GM23338 (cell line): ENCODE data around the gene AKT2.

Source experiments
- EZH2 ChIP-seq: fragments of 200-600 bp; sonication (generic); IDR thresholded peaks from one replicate; pipeline ENCODE4 v1.8.0; 2017; ENCODE audit warnings: antibody characterized with exemption, mild to moderate bottlenecking, low read depth; ENCODE audit not compliant: unreplicated experiment
- EZH2phosphoT487 ChIP-seq: fragments of 200-600 bp; sonication (generic); IDR thresholded peaks from one replicate; pipeline ENCODE4 v1.8.1; 2018; ENCODE audit warnings: antibody characterized with exemption; ENCODE audit not compliant: unreplicated experiment
- JUNB ChIP-seq: IDR thresholded peaks from one replicate; pipeline ENCODE4 v1.6.1; 2016; ENCODE audit warnings: antibody characterized with exemption; ENCODE audit not compliant: unreplicated experiment
- POLR2AphosphoS5 ChIP-seq: IDR thresholded peaks from 2 replicates; pipeline ENCODE4 v1.6.1; 2016; ENCODE audit warnings: antibody characterized with exemption, low read depth
- ZNF114 ChIP-seq: fragments of 250-450 bp; sonication (Bioruptor Pico); IDR thresholded peaks from 2 replicates; pipeline ENCODE4 v1.5.0; 2020; ENCODE audit warnings: mild to moderate bottlenecking, moderate library complexity
- TF ChIP-seq, protein P1 (sequence below), 2 experiments: fragments of 200-600 bp in 1 of 2; sonication (generic) in 1 of 2; conservative IDR thresholded peaks; 2 replicates each; pipeline versions ENCODE4 v1.5.1 to v1.6.1; 2016 to 2017; ENCODE audit warnings: antibody characterized with exemption in 2 of 2, low read depth in 2 of 2, mild to moderate bottlenecking in 2 of 2, moderate library complexity in 1 of 2

DNA sequence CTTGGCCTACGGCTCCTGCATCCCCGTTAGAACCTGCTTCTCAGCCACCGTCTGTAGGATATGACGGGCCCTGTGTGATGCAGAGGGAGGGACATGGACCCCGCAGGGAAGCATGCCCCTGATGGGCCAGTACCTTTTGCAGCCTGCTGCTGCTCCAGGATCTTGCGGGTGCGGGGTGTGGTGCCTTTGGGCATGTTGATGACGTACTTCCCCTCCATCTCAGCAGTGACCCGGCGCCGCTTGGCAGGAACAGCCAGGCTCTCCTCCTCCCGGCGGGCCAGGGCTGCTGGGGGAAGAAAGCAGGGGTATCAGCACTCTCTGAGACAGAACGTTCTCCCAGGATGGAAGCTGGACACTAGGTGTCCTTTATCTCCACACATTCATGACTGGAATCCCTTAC lies 41.1 kb upstream of the AKT2 start:
- TF ChIP-seq, protein P1, sequence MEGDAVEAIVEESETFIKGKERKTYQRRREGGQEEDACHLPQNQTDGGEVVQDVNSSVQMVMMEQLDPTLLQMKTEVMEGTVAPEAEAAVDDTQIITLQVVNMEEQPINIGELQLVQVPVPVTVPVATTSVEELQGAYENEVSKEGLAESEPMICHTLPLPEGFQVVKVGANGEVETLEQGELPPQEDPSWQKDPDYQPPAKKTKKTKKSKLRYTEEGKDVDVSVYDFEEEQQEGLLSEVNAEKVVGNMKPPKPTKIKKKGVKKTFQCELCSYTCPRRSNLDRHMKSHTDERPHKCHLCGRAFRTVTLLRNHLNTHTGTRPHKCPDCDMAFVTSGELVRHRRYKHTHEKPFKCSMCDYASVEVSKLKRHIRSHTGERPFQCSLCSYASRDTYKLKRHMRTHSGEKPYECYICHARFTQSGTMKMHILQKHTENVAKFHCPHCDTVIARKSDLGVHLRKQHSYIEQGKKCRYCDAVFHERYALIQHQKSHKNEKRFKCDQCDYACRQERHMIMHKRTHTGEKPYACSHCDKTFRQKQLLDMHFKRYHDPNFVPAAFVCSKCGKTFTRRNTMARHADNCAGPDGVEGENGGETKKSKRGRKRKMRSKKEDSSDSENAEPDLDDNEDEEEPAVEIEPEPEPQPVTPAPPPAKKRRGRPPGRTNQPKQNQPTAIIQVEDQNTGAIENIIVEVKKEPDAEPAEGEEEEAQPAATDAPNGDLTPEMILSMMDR (conservative IDR thresholded peaks at IDR 0.05; ENCODE audit: low read depth in 2 of 2): no peak
- TF ChIP-seq POLR2AphosphoS5: no peak
- no peak for TF ChIP-seq EZH2phosphoT487
- no peak for TF ChIP-seq EZH2
- no peak for TF ChIP-seq ZNF114 (CRISPR knock-in tag)
- TF ChIP-seq JUNB: no peak
